ENCODE data around the gene RAB27B. TPM values are rescaled to one million over a fixed set of nuclear protein-coding genes. Genes with fewer than 3 reads are reported as not detected.
"Not testable (repeated sequence)": the region's sequence is repeated elsewhere in the genome, so short reads cannot be mapped to it uniquely, and the experiment has no call there.

The RAB27B gene
- total and polyA plus RNA-seq, 8 donors: 1.8 to 102 (median 17.0) TPM

DNA sequence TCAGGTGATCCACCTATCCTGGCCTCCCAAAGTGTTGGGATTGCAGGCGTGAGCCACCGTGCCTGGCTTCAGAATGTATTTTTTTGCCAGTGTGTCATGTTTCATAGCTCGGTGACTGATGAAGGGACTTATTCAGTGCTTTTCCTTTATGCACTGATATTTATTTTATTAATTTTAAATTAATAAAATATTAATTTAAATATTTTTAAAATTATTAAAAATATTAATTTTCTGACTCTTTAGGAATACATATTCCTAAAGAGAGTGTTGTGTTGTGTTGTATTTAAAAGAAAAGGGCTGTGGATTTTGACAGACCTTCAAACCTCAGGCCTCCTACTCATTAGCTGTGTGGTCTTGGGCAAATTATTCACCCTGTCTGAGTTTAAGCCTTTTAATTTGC lies 22.3 kb downstream of the RAB27B start:
- intact Hi-C loops (cut with DNase I; ENCODE audit: low total_unique reads): no loop called here
- Histone ChIP-seq H3K4me1 (peaks cover 0 to 20% (median 5%) of the 10 kb centered on the region in 4 donors), H3K9me3 (no peaks in the 10 kb centered on the region), H3K27me3 (no peaks in the 10 kb centered on the region), H3K36me3 (no peaks in the 10 kb centered on the region), H3K27ac (no peak overlapping the region), H3K4me3 (no peak overlapping the region)
- no peak for DNase-seq
- 92 to 99% (median 96%) methylated on average over 3 of the region's 3 CpGs for WGBS, 5 donors
- TF ChIP-seq, protein P1, sequence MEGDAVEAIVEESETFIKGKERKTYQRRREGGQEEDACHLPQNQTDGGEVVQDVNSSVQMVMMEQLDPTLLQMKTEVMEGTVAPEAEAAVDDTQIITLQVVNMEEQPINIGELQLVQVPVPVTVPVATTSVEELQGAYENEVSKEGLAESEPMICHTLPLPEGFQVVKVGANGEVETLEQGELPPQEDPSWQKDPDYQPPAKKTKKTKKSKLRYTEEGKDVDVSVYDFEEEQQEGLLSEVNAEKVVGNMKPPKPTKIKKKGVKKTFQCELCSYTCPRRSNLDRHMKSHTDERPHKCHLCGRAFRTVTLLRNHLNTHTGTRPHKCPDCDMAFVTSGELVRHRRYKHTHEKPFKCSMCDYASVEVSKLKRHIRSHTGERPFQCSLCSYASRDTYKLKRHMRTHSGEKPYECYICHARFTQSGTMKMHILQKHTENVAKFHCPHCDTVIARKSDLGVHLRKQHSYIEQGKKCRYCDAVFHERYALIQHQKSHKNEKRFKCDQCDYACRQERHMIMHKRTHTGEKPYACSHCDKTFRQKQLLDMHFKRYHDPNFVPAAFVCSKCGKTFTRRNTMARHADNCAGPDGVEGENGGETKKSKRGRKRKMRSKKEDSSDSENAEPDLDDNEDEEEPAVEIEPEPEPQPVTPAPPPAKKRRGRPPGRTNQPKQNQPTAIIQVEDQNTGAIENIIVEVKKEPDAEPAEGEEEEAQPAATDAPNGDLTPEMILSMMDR (IDR thresholded peaks at IDR 0.05): no peak

- H3K9me3 ChIP-seq: no peaks in the 10 kb centered on the region
- H3K27me3 ChIP-seq: no peaks in the 10 kb centered on the region
- no peak overlapping the region for H3K27ac ChIP-seq
- peaks cover 0 to 40% (median 7%) of the 10 kb centered on the region in 4 donors for H3K4me1 ChIP-seq
- intact Hi-C loops (cut with DNase I; ENCODE audit: low total_unique reads): no loop called here
- WGBS, 5 donors: 63 to 70% (median 67%) methylated on average over 6 of the region's 6 CpGs
- no peak for TF ChIP-seq EP300 (IDR thresholded peaks at IDR 0.05)
- TF ChIP-seq, protein P1 (IDR thresholded peaks at IDR 0.05): no peak
- no peak for TF ChIP-seq POLR2A (IDR thresholded peaks at IDR 0.05)
- TF ChIP-seq POLR2AphosphoS5 (IDR thresholded peaks at IDR 0.05): no peak
- DNase-seq: no peak
- no peaks in the 10 kb centered on the region for H3K36me3 ChIP-seq
- no peak overlapping the region for H3K4me3 ChIP-seq
These were observed 24.8 kb downstream of the RAB27B start for GRCh38 chr18:54852780-54853675.

DNA sequence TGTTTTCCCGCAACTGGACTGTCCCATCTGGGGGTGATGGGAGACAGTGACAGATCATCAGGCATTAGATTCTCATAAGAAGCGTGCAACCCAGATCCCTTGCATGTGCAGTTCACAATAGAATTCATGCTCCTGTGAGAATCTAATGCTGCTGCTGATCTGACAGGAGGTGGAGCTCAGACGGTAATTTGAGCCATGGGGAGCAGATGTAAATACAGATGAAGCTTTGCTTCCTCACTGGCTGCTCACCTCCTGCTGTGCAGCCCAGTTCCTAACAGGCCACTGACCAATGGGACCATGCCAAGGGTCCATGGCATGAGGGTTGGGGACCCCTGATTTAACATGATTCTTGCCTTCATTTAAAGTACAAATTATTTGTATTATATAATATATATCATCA lies 26.8 kb downstream of the RAB27B start:
- H3K27ac ChIP-seq; H3K4me3 ChIP-seq; intact Hi-C loops (cut with DNase I; ENCODE audit: low total_unique reads); H3K27me3 ChIP-seq; DNase-seq; H3K9me3 ChIP-seq; H3K36me3 ChIP-seq: not testable (repeated sequence)
- peaks cover 0 to 53% (median 6%) of the 10 kb centered on the region in 4 donors for H3K4me1 ChIP-seq
- WGBS, 5 donors: 86 to 93% (median 88%) methylated on average over 3 of the region's 3 CpGs

DNA sequence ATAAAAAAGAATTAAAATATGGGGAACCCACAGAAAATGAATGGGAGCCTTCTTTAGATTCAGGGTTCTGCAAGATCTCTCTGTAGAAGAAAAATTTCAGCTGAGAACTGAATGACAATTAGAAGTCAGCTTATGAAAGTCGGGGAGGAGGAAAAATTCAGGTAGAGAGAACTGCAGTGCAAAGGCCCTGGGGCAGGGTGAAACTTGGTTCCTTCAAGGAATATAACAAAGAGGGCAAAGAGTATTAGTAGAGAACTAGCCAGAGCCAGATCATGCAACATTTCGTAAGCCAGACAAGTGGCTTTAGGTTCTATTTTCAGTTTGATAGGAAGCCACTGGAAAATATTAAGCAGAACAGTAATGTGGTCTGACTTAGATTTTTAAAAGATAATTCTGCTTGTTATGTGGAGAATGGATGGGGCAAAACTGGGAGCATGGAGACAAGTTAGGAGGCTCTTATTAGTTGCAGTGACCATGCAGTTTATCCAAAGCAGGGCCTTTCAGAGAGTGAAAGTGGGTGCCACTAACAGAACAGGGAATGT lies 27.9 kb downstream of the RAB27B start:
- no peak for TF ChIP-seq POLR2AphosphoS5 (IDR thresholded peaks at IDR 0.05)
- no peak for TF ChIP-seq EP300 (IDR thresholded peaks at IDR 0.05)
- no peak for TF ChIP-seq POLR2A (IDR thresholded peaks at IDR 0.05)
- TF ChIP-seq, protein P1 (IDR thresholded peaks at IDR 0.05): no peak
- DNase-seq: no peak
- no peaks in the 10 kb centered on the region for H3K36me3 ChIP-seq
- H3K27me3 ChIP-seq: no peaks in the 10 kb centered on the region
- peak overlapping the region in 1 of 5 donors; percentile 1 for H3K27ac ChIP-seq
- intact Hi-C loops (cut with DNase I; ENCODE audit: low total_unique reads): no loop called here
- H3K9me3 ChIP-seq: no peaks in the 10 kb centered on the region
- no peak overlapping the region for H3K4me3 ChIP-seq
- 63 to 92% (median 80%) methylated on average over 2 of the region's 2 CpGs for WGBS, 5 donors
- H3K4me1 ChIP-seq: peaks cover 0 to 61% (median 11%) of the 10 kb centered on the region in 4 donors

DNA sequence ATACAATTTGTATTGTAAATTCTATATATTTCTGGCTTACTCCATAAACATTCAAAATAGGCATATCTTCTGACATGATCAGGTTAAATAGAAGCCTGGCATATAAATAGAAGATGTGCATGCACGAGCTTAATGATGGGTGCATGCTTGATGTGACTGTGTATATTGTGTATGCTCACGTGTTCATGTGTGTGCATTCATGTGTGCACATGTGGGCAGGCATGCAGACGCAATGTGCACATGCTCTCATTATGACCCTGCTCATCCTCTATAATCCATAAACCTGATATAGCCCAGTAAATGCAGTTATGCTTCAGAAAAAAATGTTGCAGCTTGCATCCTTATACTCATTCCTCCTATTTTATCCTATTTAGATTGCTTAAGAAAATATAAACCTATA lies 29.2 kb downstream of the RAB27B start:
- Histone ChIP-seq H3K9me3 (no peaks in the 10 kb centered on the region), H3K4me3 (no peak overlapping the region), H3K27ac (no peak overlapping the region), H3K36me3 (no peaks in the 10 kb centered on the region), H3K4me1 (peaks cover 0 to 64% (median 11%) of the 10 kb centered on the region in 4 donors), H3K27me3 (no peaks in the 10 kb centered on the region)
- WGBS, 5 donors: 84 to 93% (median 91%) methylated on average over 3 of the region's 3 CpGs
- no peak for DNase-seq
- TF ChIP-seq POLR2A (IDR thresholded peaks at IDR 0.05) (no peak), POLR2AphosphoS5 (IDR thresholded peaks at IDR 0.05) (no peak), EP300 (IDR thresholded peaks at IDR 0.05) (no peak)
- TF ChIP-seq, protein P1 (IDR thresholded peaks at IDR 0.05): no peak
- intact Hi-C loops (cut with DNase I; ENCODE audit: low total_unique reads): no loop called here
